ENCODE data around the gene TMEM129.

DNA sequence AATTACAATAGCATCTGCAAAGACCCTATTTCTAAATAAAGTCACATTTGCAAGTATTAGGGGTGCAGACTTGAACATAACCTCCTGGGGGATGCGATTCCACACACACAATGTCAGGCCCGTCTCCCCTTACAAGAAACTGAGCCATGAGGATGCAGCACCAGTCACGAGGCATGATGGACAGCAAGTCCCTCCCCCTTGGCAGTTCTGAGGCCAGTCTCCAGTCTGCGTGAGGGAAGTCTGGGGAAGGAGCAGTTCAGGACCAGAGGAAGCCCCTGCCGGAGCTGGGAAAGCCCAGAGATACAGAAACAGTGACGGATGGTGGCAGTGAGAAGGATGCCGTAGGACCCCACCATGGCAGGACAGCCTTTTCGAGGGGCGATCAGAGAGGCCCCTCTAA, 46.4 kb downstream of the TMEM129 start:
- TF ChIP-seq, protein P1, sequence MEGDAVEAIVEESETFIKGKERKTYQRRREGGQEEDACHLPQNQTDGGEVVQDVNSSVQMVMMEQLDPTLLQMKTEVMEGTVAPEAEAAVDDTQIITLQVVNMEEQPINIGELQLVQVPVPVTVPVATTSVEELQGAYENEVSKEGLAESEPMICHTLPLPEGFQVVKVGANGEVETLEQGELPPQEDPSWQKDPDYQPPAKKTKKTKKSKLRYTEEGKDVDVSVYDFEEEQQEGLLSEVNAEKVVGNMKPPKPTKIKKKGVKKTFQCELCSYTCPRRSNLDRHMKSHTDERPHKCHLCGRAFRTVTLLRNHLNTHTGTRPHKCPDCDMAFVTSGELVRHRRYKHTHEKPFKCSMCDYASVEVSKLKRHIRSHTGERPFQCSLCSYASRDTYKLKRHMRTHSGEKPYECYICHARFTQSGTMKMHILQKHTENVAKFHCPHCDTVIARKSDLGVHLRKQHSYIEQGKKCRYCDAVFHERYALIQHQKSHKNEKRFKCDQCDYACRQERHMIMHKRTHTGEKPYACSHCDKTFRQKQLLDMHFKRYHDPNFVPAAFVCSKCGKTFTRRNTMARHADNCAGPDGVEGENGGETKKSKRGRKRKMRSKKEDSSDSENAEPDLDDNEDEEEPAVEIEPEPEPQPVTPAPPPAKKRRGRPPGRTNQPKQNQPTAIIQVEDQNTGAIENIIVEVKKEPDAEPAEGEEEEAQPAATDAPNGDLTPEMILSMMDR (IDR thresholded peaks at IDR 0.05) = no peak
- no peak for TF ChIP-seq POLR2AphosphoS5 (IDR thresholded peaks at IDR 0.05)
